GM12878 (cell line): Measurements from ENCODE around the gene GTPBP3. TPM values are rescaled to one million over a fixed set of nuclear protein-coding genes. Genes with fewer than 3 reads are reported as not detected.

Experiments used
- ATAC-seq: fragments of 200-7000 bp; cut with Tn5 transposase; 3 replicates; pipeline ENCODE4 v1.9.1; 2020; ENCODE audit warnings: mild to moderate bottlenecking, moderate library complexity
- BruUV-seq: library from RNA; stranded (reverse); fragments of 400-500 nt; replicated peaks from 2 replicates; lab custom pipeline; 2021; lab: Mats Ljungman, UMichigan
- CTCF ChIA-PET: fragments of 300-600 bp; sonication (Branson Sonifier 250); formaldehyde crosslinking; extraction: SDS; loops from one replicate; lab custom pipeline; 2021; ENCODE audit warnings: inconsistent platforms; lab: Yijun Ruan, JAX
- POLR2A ChIA-PET: fragments of 350-600 bp; formaldehyde crosslinking; extraction: SDS; loops from one replicate; lab custom pipeline; 2021; ENCODE audit warnings: inconsistent platforms; lab: Charles Lee
- RAD21 ChIA-PET: fragments of 300-600 bp; sonication (Branson Sonifier 250); formaldehyde crosslinking; loops from one replicate; lab custom pipeline; 2023; ENCODE audit warnings: antibody characterized with exemption; ENCODE audit not compliant: unreplicated experiment; lab: Charles Lee
- SMC1A ChIA-PET: fragments of 300-600 bp; sonication (Branson Sonifier 250); formaldehyde crosslinking; loops from one replicate; lab custom pipeline; 2023; ENCODE audit not compliant: unreplicated experiment, uncharacterized antibody; lab: Charles Lee
- DNase-seq: peaks from one replicate; pipeline ENCODE4 v3.0.0-alpha.2; 2011; ENCODE audit warnings: low read depth, low spot score
- FAIRE-seq: peaks from 3 replicates; lab custom pipeline; 2011; peaks lifted over from hg19 to GRCh38; lab: Jason Lieb, UNC
- H2AFZ ChIP-seq: 2 replicates; pipeline ENCODE4 v1.6.0; 2011; ENCODE audit warnings: low read depth, low read length, control low read depth; ENCODE audit not compliant: control insufficient read depth
- H3K27ac ChIP-seq: 2 replicates; pipeline ENCODE4 v1.5.1; 2011; ENCODE audit warnings: control low read depth; ENCODE audit not compliant: control insufficient read depth, insufficient read depth
- H3K27me3 ChIP-seq, 2 experiments: replicated peaks in 1 of 2; 2 replicates each; pipeline versions ENCODE4 v1.6.0 to v1.6.1; 2011; ENCODE audit warnings: low read length in 1 of 2; ENCODE audit not compliant: control insufficient read depth in 2 of 2, insufficient read depth in 2 of 2
- H3K36me3 ChIP-seq, 2 experiments: 2 replicates each; pipeline ENCODE4 v1.5.1; 2011; ENCODE audit warnings: low read length in 1 of 2; ENCODE audit not compliant: control insufficient read depth in 2 of 2, insufficient read depth in 2 of 2
- H3K4me1 ChIP-seq: 2 replicates; pipeline ENCODE4 v1.6.1; 2011; ENCODE audit warnings: mild to moderate bottlenecking, low read length, moderate library complexity, mixed read lengths; ENCODE audit not compliant: control insufficient read depth, insufficient read depth
- H3K4me2 ChIP-seq: 2 replicates; pipeline ENCODE4 v1.6.0; 2011; ENCODE audit warnings: control low read depth; ENCODE audit not compliant: control insufficient read depth, insufficient read depth
- H3K4me3 ChIP-seq: fragments of 200-600 bp; sonication (generic); 2 replicates; pipeline ENCODE4 v1.5.1; 2016
- H3K79me2 ChIP-seq: 2 replicates; pipeline ENCODE4 v1.6.0; 2011; ENCODE audit warnings: low read length; ENCODE audit not compliant: control insufficient read depth, insufficient read depth
- H3K9ac ChIP-seq: 2 replicates; pipeline ENCODE4 v1.8.0; 2011; ENCODE audit warnings: low read length, control low read depth, mixed read lengths; ENCODE audit not compliant: control insufficient read depth, insufficient read depth
- H3K9me3 ChIP-seq: replicated peaks from 3 replicates; pipeline ENCODE4 v1.5.1; 2011; ENCODE audit warnings: mild to moderate bottlenecking, low read length; ENCODE audit not compliant: control insufficient read depth, insufficient read depth
- H4K20me1 ChIP-seq: 2 replicates; pipeline ENCODE4 v1.6.0; 2011; ENCODE audit not compliant: control insufficient read depth, insufficient read depth
- IKZF1 ChIP-seq: fragments of 450-650 bp; conservative IDR thresholded peaks from 2 replicates; pipeline ENCODE4 v1.6.1; 2017; ENCODE audit warnings: antibody characterized with exemption, mild to moderate bottlenecking
- IRF4 ChIP-seq: IDR thresholded peaks from 2 replicates; pipeline ENCODE4 v1.6.1; 2011; ENCODE audit warnings: low read depth, low read length
- SPI1 ChIP-seq: IDR thresholded peaks from 2 replicates; pipeline ENCODE4 v1.6.1; 2011; ENCODE audit warnings: low read depth, mild to moderate bottlenecking, low read length, moderate library complexity, borderline replicate concordance; ENCODE audit not compliant: insufficient read depth
- STAT1 ChIP-seq: fragments of 450-650 bp; conservative IDR thresholded peaks from 2 replicates; pipeline ENCODE4 v1.6.1; 2014; ENCODE audit warnings: antibody characterized with exemption, mild to moderate bottlenecking
- WGBS: methylation state at CpG from one replicate; pipeline ENCODE4 v1.1.6; 2016; ENCODE audit warnings: low lambda C conversion rate; ENCODE audit not compliant: insufficient replicate concordance, insufficient coverage; ENCODE audit errors: missing lambda C conversion rate; 5-methylcytosine and 5-hydroxymethylcytosine counted together
- in situ Hi-C: fragments of 300-500 bp; cut with MboI; formaldehyde crosslinking; loops from 9 replicates; pipeline ENCODE4 v1.14.3; 2018; ENCODE audit warnings: mixed read lengths
- intact Hi-C: fragments of 100-400 bp; cut with micrococcal nuclease; formaldehyde crosslinking; loops from one replicate; pipeline ENCODE4 v1.14.2; 2022; ENCODE audit not compliant: unreplicated experiment
- polyA plus RNA-seq, 11 experiments: library from polyadenylated mRNA; depleted of rRNA in 4 of 11; unstranded in 6 of 11; stranded (reverse) in 5 of 11; fragments of >200 nt; fragmentation: Nextera tagmentation in 4 of 11; fragmentation: Illumina TruSeq in 1 of 11; extraction: Ambion mirVana in 4 of 11; extraction: Trizol in 1 of 11; gene quantifications; 1 replicate in 1 of 11; 2 replicates in 10 of 11; pipeline versions ENCODE4 v1.2.1 to v1.2.3, GENCODE V29; 2011 to 2016; ENCODE audit warnings: inconsistent platforms in 2 of 11, missing spikeins in 2 of 11, low read depth in 1 of 11
- total RNA-seq, 4 experiments: library from RNA; depleted of rRNA in 3 of 4; stranded (reverse); fragments of >200 nt in 3 of 4; fragmentation: Illumina TruSeq in 1 of 4; extraction: Trizol in 1 of 4; gene quantifications; 2 replicates each; pipeline versions ENCODE4 v1.2.1 to v1.2.3, GENCODE V29; 2013 to 2021

Gene GTPBP3
- total and polyA plus RNA-seq, 10 of the 15 experiments (the other 5 are each of a cell fraction or from before 2014, with no cell fraction given), result 2.9 to 46.8 (median 15.4) TPM

DNA sequence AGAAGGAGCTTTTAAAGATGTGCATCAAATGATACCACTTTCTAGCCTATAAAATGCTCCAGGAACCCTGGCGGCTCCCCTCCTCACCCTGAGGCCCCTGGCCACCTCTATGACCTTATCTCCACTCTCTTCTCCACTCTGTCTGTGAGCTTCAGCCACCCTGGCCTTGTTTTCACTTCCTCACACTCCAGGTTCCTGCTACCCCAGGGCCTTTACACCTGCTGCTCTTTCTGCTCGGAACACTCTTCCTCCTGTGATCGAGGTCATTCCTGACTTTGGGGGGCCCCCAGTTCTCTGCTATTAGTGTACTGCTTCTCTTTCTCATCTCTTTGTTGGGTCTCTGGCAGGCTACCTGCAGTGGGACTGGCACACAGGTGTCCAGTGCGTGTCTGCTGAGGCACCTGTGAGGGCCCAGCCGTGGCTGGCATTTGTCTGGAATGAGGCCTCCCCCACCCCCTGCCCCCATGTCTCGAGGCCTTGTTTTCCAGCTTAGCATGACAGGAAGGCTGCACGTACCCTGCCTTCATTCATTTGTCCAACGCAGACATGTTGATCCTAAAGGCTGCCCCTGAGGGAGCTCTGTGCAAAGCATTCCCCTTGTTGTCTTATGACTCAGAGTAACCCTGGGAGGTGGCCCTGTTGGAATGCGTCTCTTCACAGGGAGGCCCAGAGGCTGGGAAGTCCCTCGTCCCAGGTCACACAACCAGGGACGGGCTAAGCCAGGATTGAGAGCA lies 25.7 kb upstream of the GTPBP3 start:
- Histone ChIP-seq H3K9me3 (no peaks in the 10 kb centered on the region), H3K36me3 (peaks cover 8 to 13% of the 10 kb centered on the region in 2 experiments; a peak in 3 of 4 replicates), H3K4me3 (no peak overlapping the region), H3K27ac (no peak overlapping the region), H3K9ac (no peak overlapping the region), H2AFZ (no peak overlapping the region), H3K27me3 (no peaks in the 10 kb centered on the region)
- intact Hi-C loops, result no loop called here
- TF ChIP-seq IKZF1, result no peak
- TF ChIP-seq SPI1, result peak; percentile 25; the same call in 1 of the 2 replicates
- TF ChIP-seq IRF4, result no peak
- no peak for TF ChIP-seq STAT1
- TF ChIP-seq, all 136 proteins: peak for 1
- RAD21 ChIA-PET, result no interaction called here
- SMC1A ChIA-PET, result no interaction called here
- CTCF ChIA-PET, result no interaction called here
- BruUV-seq, result no TSS peak
- ATAC-seq (no peak), DNase-seq (no peak), FAIRE-seq (no peak)
- WGBS, result 97% methylated on average over 11 of the region's 11 CpGs
- Histone ChIP-seq H4K20me1 (peaks cover 3% of the 10 kb centered on the region; the same call in 1 of the 2 replicates), H3K79me2 (peaks cover 29% of the 10 kb centered on the region), H3K4me1 (peaks cover 15% of the 10 kb centered on the region), H3K4me2 (peak overlapping the region; percentile 44; the same call in 1 of the 2 replicates)
- in situ Hi-C loops, result no loop called here
- POLR2A ChIA-PET, result no interaction called here
